ENCODE measurements around the gene DENND2A.
A peak's percentile ranks its signal among the peaks of the same experiment; 100 is the strongest.
"Not testable (repeated sequence)": the region's sequence is repeated elsewhere in the genome, so short reads cannot be mapped to it uniquely, and the experiment has no call there.

The DENND2A gene

GRCh38 chr7:140623980-140624379 lies 16.6 kb downstream of the DENND2A start:
- Mint-ChIP-seq H3K27me3 (ENCODE audit: low read depth, poor library complexity) (no peaks in the 10 kb centered on the region), H3K36me3 (ENCODE audit: low read depth) (peaks cover 30% of the 10 kb centered on the region), H3K4me3 (no peak overlapping the region), H3K4me1 (peaks cover 27% of the 10 kb centered on the region), H3K27ac (peak overlapping the region; percentile 95), H3K9me3 (no peaks in the 10 kb centered on the region)
- no peak for DNase-seq
- no peak for TF ChIP-seq CTCF (IDR thresholded peaks at IDR 0.05)

- peaks cover 28% of the 10 kb centered on the region for H3K36me3 Mint-ChIP-seq (ENCODE audit: low read depth)
- DNase-seq = no peak
- TF ChIP-seq CTCF (IDR thresholded peaks at IDR 0.05) = no peak
- peak overlapping the region; percentile 89 for H3K27ac Mint-ChIP-seq
- peaks cover 35% of the 10 kb centered on the region for H3K4me1 Mint-ChIP-seq
- H3K27me3 Mint-ChIP-seq (ENCODE audit: low read depth, poor library complexity) = no peaks in the 10 kb centered on the region
- H3K4me3 Mint-ChIP-seq = no peak overlapping the region
- H3K9me3 Mint-ChIP-seq = no peaks in the 10 kb centered on the region
Observed at GRCh38 chr7:140621401-140622021, 19.1 kb downstream of the DENND2A start.

GRCh38 chr7:140619915-140620510 lies 20.6 kb downstream of the DENND2A start:
- not testable (repeated sequence) for H3K27ac Mint-ChIP-seq; DNase-seq; H3K4me3 Mint-ChIP-seq; H3K27me3 Mint-ChIP-seq (ENCODE audit: low read depth, poor library complexity); H3K9me3 Mint-ChIP-seq
- peaks cover 27% of the 10 kb centered on the region for H3K4me1 Mint-ChIP-seq
- H3K36me3 Mint-ChIP-seq (ENCODE audit: low read depth) = peaks cover 22% of the 10 kb centered on the region

GRCh38 chr7:140619176-140619575 lies 21.4 kb downstream of the DENND2A start:
- Mint-ChIP-seq H3K27ac (no peak overlapping the region), H3K36me3 (ENCODE audit: low read depth) (peaks cover 18% of the 10 kb centered on the region), H3K9me3 (no peaks in the 10 kb centered on the region), H3K4me3 (no peak overlapping the region), H3K27me3 (ENCODE audit: low read depth, poor library complexity) (no peaks in the 10 kb centered on the region), H3K4me1 (peaks cover 19% of the 10 kb centered on the region)
- no peak for TF ChIP-seq CTCF (IDR thresholded peaks at IDR 0.05)
- DNase-seq = no peak

- peaks cover 12% of the 10 kb centered on the region for H3K4me1 Mint-ChIP-seq
- H3K27ac Mint-ChIP-seq = no peak overlapping the region
- H3K36me3 Mint-ChIP-seq (ENCODE audit: low read depth) = peaks cover 16% of the 10 kb centered on the region
- DNase-seq = no peak
- H3K4me3 Mint-ChIP-seq = no peak overlapping the region
- no peak for TF ChIP-seq CTCF (IDR thresholded peaks at IDR 0.05)
- H3K9me3 Mint-ChIP-seq = no peaks in the 10 kb centered on the region
- H3K27me3 Mint-ChIP-seq (ENCODE audit: low read depth, poor library complexity) = no peaks in the 10 kb centered on the region
Observed at GRCh38 chr7:140618306-140618705, 22.3 kb downstream of the DENND2A start.

- Mint-ChIP-seq H3K9me3 (no peaks in the 10 kb centered on the region), H3K4me3 (no peak overlapping the region), H3K27me3 (ENCODE audit: low read depth, poor library complexity) (no peaks in the 10 kb centered on the region), H3K27ac (peak overlapping the region; percentile 86), H3K36me3 (ENCODE audit: low read depth) (peaks cover 16% of the 10 kb centered on the region), H3K4me1 (peaks cover 12% of the 10 kb centered on the region)
- no peak for TF ChIP-seq CTCF (IDR thresholded peaks at IDR 0.05)
- DNase-seq = no peak
Observed at GRCh38 chr7:140617081-140617480, 23.5 kb downstream of the DENND2A start.
